ENCODE results near the gene ONECUT1.

Gene ONECUT1

GRCh38 chr15:52802110-52802509 lies 12.0 kb upstream of the ONECUT1 start:
- TF ChIP-seq CTCF (IDR thresholded peaks at IDR 0.05; ENCODE audit: borderline replicate concordance, control extremely low read depth, extremely low read depth, insufficient read depth, missing control alignments): no peak
- no peak for DNase-seq (ENCODE audit: low spot score)
- in situ Hi-C loops (cut with MboI; ENCODE audit: low sequenced_read_pairs, unreplicated experiment): no loop called here

GRCh38 chr15:52801748-52802085 lies 11.6 kb upstream of the ONECUT1 start:
- TF ChIP-seq CTCF (IDR thresholded peaks at IDR 0.05; ENCODE audit: borderline replicate concordance, control extremely low read depth, extremely low read depth, insufficient read depth, missing control alignments): no peak

GRCh38 chr15:52800828-52801747 lies 11.0 kb upstream of the ONECUT1 start:
- no peak for DNase-seq (ENCODE audit: low spot score)
- in situ Hi-C loops (cut with MboI; ENCODE audit: low sequenced_read_pairs, unreplicated experiment): no loop called here
- TF ChIP-seq CTCF (IDR thresholded peaks at IDR 0.05; ENCODE audit: borderline replicate concordance, control extremely low read depth, extremely low read depth, insufficient read depth, missing control alignments): no peak

More at GRCh38 chr15:52801748-52802085, 11.6 kb upstream of the ONECUT1 start:
- DNase-seq (ENCODE audit: low spot score): no peak
- in situ Hi-C loops (cut with MboI; ENCODE audit: low sequenced_read_pairs, unreplicated experiment): no loop called here

GRCh38 chr15:52799145-52799811 lies 9.1 kb upstream of the ONECUT1 start:
- no peak for DNase-seq (ENCODE audit: low spot score)
- in situ Hi-C loops (cut with MboI; ENCODE audit: low sequenced_read_pairs, unreplicated experiment): no loop called here
- TF ChIP-seq CTCF (IDR thresholded peaks at IDR 0.05; ENCODE audit: borderline replicate concordance, control extremely low read depth, extremely low read depth, insufficient read depth, missing control alignments): no peak

- DNase-seq (ENCODE audit: low spot score): no peak
- no peak for TF ChIP-seq CTCF (IDR thresholded peaks at IDR 0.05; ENCODE audit: borderline replicate concordance, control extremely low read depth, extremely low read depth, insufficient read depth, missing control alignments)
- in situ Hi-C loops (cut with MboI; ENCODE audit: low sequenced_read_pairs, unreplicated experiment): no loop called here
These were observed 8.5 kb upstream of the ONECUT1 start for GRCh38 chr15:52798529-52799101.

- in situ Hi-C loops (cut with MboI; ENCODE audit: low sequenced_read_pairs, unreplicated experiment): no loop called here
- TF ChIP-seq CTCF (IDR thresholded peaks at IDR 0.05; ENCODE audit: borderline replicate concordance, control extremely low read depth, extremely low read depth, insufficient read depth, missing control alignments): no peak
- no peak for DNase-seq (ENCODE audit: low spot score)
These were observed 7.7 kb upstream of the ONECUT1 start for GRCh38 chr15:52797625-52798501.

All from GM13976 (cell line).